PFSK-1 (cell line): ENCODE results near the gene BTN1A1.

Experiments used
- POLR2AphosphoS5 ChIP-seq: IDR thresholded peaks from 2 replicates; pipeline ENCODE4 v1.6.1; 2012; ENCODE audit warnings: low read depth, mild to moderate bottlenecking, control low read depth, low read length, moderate library complexity
- TAF1 ChIP-seq: IDR thresholded peaks from 2 replicates; pipeline ENCODE4 v1.6.1; 2012; ENCODE audit warnings: low read length, control low read depth, borderline replicate concordance; ENCODE audit not compliant: insufficient read depth

DNA sequence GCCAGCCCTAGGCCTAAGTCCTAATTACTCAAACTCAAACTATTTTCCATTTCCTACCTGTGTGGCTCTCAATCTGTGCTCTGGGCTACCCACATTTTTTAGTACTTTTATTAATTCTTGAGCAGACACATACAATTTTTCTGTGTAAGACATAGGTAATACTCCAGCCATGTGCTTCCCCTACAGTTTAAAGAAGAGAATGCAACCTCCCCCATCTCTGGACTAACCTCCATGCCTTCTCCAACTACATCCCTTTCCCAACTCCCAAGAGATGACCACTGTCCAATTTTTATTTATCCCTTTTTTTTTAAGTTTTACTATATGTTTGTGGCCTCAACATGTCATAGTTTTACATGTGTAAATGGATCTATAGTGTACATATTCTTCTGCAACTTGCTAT lies 43.9 kb downstream of the BTN1A1 start:
- TF ChIP-seq POLR2AphosphoS5 (no peak), TAF1 (no peak)
